H1 (cell line): Measurements from ENCODE around the gene MED28.

Experiments used
- CTCF ChIP-seq, 3 experiments: IDR thresholded peaks; 1 replicate in 2 of 3; 2 replicates in 1 of 3; pipeline versions ENCODE4 v1.5.1 to v1.6.1; 2011; ENCODE audit warnings: low read length in 3 of 3, mild to moderate bottlenecking in 3 of 3, inconsistent platforms in 2 of 3, low read depth in 1 of 3, moderate library complexity in 1 of 3; ENCODE audit not compliant: insufficient read depth in 1 of 3; ENCODE audit errors: control extremely low read depth in 1 of 3
- SIN3A ChIP-seq, 2 experiments: IDR thresholded peaks in 1 of 2; conservative IDR thresholded peaks in 1 of 2; 2 replicates each; pipeline ENCODE4 v1.6.1; 2011 to 2012; ENCODE audit warnings: low read length in 2 of 2, improper control_type of control experiment in 1 of 2, low read depth in 1 of 2, mild to moderate bottlenecking in 1 of 2

- TF ChIP-seq CTCF (IDR thresholded peaks at IDR 0.05; ENCODE audit: control extremely low read depth in 1 of 3, insufficient read depth in 1 of 3, low read depth in 1 of 3, low read length in 3 of 3), result no peak
- TF ChIP-seq SIN3A (conservative IDR thresholded peaks at IDR 0.05 in 1 of 2, IDR thresholded peaks at IDR 0.05 in 1 of 2; ENCODE audit: low read depth in 1 of 2, low read length in 2 of 2), result no peak
These were observed 27.9 kb downstream of the MED28 start for GRCh38 chr4:17642398-17642783.
